ENCODE results near the gene EDRF1.

The EDRF1 gene

GRCh38 chr10:125802739-125803138 lies 83.2 kb downstream of the EDRF1 start:
- H3K4me1 ChIP-seq = peaks cover 6% of the 10 kb centered on the region
- no peaks in the 10 kb centered on the region for H3K27me3 ChIP-seq (ENCODE audit: control insufficient read depth, insufficient read depth, low read length)
- no peak overlapping the region for H2AFZ ChIP-seq
- H3K27ac ChIP-seq = no peak overlapping the region
- H3K36me3 ChIP-seq (ENCODE audit: control insufficient read depth, insufficient read depth, low read length) = no peaks in the 10 kb centered on the region
- H3K9ac ChIP-seq = no peak overlapping the region
- no peaks in the 10 kb centered on the region for H3K79me2 ChIP-seq
- TF ChIP-seq CTCF (IDR thresholded peaks at IDR 0.05) = no peak
- no peak overlapping the region for H3K4me3 ChIP-seq (ENCODE audit: low read depth, low read length)
- H3K9me3 ChIP-seq (ENCODE audit: control insufficient read depth, low read length) = no peaks in the 10 kb centered on the region
- H3K4me2 ChIP-seq (ENCODE audit: low read length) = no peak overlapping the region

- Histone ChIP-seq H3K27me3 (ENCODE audit: control insufficient read depth, insufficient read depth, low read length) (no peaks in the 10 kb centered on the region), H3K4me1 (peaks cover 4% of the 10 kb centered on the region), H2AFZ (no peak overlapping the region), H3K4me2 (ENCODE audit: low read length) (no peak overlapping the region), H3K79me2 (no peaks in the 10 kb centered on the region), H3K27ac (no peak overlapping the region), H3K36me3 (ENCODE audit: control insufficient read depth, insufficient read depth, low read length) (no peaks in the 10 kb centered on the region), H3K4me3 (ENCODE audit: low read depth, low read length) (no peak overlapping the region), H3K9ac (no peak overlapping the region), H3K9me3 (ENCODE audit: control insufficient read depth, low read length) (no peaks in the 10 kb centered on the region)
- TF ChIP-seq CTCF (IDR thresholded peaks at IDR 0.05) = no peak
Observed at GRCh38 chr10:125808047-125808446, 88.5 kb downstream of the EDRF1 start.

- Histone ChIP-seq H2AFZ (no peak overlapping the region), H3K9me3 (ENCODE audit: control insufficient read depth, low read length) (no peaks in the 10 kb centered on the region), H3K4me3 (ENCODE audit: low read depth, low read length) (no peak overlapping the region), H3K27me3 (ENCODE audit: control insufficient read depth, insufficient read depth, low read length) (no peaks in the 10 kb centered on the region), H3K27ac (no peak overlapping the region), H3K4me2 (ENCODE audit: low read length) (no peak overlapping the region), H3K79me2 (peaks cover 4% of the 10 kb centered on the region), H3K36me3 (ENCODE audit: control insufficient read depth, insufficient read depth, low read length) (no peaks in the 10 kb centered on the region), H3K9ac (no peak overlapping the region), H3K4me1 (peaks cover 3% of the 10 kb centered on the region)
- TF ChIP-seq CTCF (IDR thresholded peaks at IDR 0.05) = no peak
Observed at GRCh38 chr10:125811251-125811650, 91.7 kb downstream of the EDRF1 start.

- no peaks in the 10 kb centered on the region for H3K9me3 ChIP-seq (ENCODE audit: control insufficient read depth, low read length)
- no peak overlapping the region for H3K4me3 ChIP-seq (ENCODE audit: low read depth, low read length)
- no peaks in the 10 kb centered on the region for H3K27me3 ChIP-seq (ENCODE audit: control insufficient read depth, insufficient read depth, low read length)
- no peak overlapping the region for H3K27ac ChIP-seq
- no peak for TF ChIP-seq CTCF (IDR thresholded peaks at IDR 0.05)
- H3K4me2 ChIP-seq (ENCODE audit: low read length) = no peak overlapping the region
- no peaks in the 10 kb centered on the region for H3K4me1 ChIP-seq
- H2AFZ ChIP-seq = no peak overlapping the region
- no peaks in the 10 kb centered on the region for H3K36me3 ChIP-seq (ENCODE audit: control insufficient read depth, insufficient read depth, low read length)
- peaks cover 4% of the 10 kb centered on the region for H3K79me2 ChIP-seq
- H3K9ac ChIP-seq = no peak overlapping the region
Observed at GRCh38 chr10:125812128-125812750, 92.7 kb downstream of the EDRF1 start.
